Mucosa of descending colon (tissue), 3 donors: ENCODE data around the gene GRK5. TPM values are rescaled to one million over a fixed set of nuclear protein-coding genes. Genes with fewer than 3 reads are reported as not detected.
"Not testable (repeated sequence)": the region's sequence is repeated elsewhere in the genome, so short reads cannot be mapped to it uniquely, and the experiment has no call there.

ENCODE experiments used
- ATAC-seq: fragments of 200-7000 bp; cut with Tn5 transposase; one replicate; pipeline ENCODE4 v1.9.1; 2020; ENCODE audit warnings: mild to moderate bottlenecking, moderate library complexity
- DNase-seq, 3 donors: peaks; one replicate each; pipeline ENCODE4 v3.0.0-alpha.2; 2020
- H3K36me3 ChIP-seq: fragments of 200-600 bp; one replicate; pipeline ENCODE4 v1.8.0; 2021; ENCODE audit warnings: low read depth, mild to moderate bottlenecking
- H3K4me1 ChIP-seq: fragments of 200-600 bp; one replicate; pipeline ENCODE4 v1.8.0; 2021; ENCODE audit warnings: low read depth, mild to moderate bottlenecking
- H3K4me3 ChIP-seq: fragments of 200-600 bp; one replicate; pipeline ENCODE4 v1.8.0; 2021; ENCODE audit warnings: mild to moderate bottlenecking
- H3K9me3 ChIP-seq: fragments of 200-600 bp; one replicate; pipeline ENCODE4 v1.8.0; 2021; ENCODE audit warnings: mild to moderate bottlenecking
- CTCF ChIP-seq: fragments of 200-600 bp; IDR thresholded peaks from one replicate; pipeline ENCODE4 v1.8.0; 2022; ENCODE audit warnings: antibody characterized with exemption, mild to moderate bottlenecking
- intact Hi-C, 2 donors: fragments of 100-400 bp; cut with DNase I in 1 of 2; cut with micrococcal nuclease in 1 of 2; formaldehyde crosslinking; loops; one replicate each; pipeline versions ENCODE4 v1.11.0 to v1.11.1; 2022; cut with DNase I, micrococcal nuclease
- total RNA-seq, 3 donors: library from RNA; stranded (reverse); fragmentation: NEBNext Ultra II Directional in 2 of 3; extraction: Animal tissue kit (Norgen Biotek cat#: 25700) in 2 of 3; gene quantifications; one replicate each; pipeline versions ENCODE4 v1.2.1 to v1.2.4, GENCODE V29; 2021 to 2023
- donor health status: DM: no; HTN: no; CAD: no; lungs with moderate emphysema.
- donor health status: DM: no; HTN: no; CAD: no.
- donor health status: DM: no; HTN: yes; CAD: no.

The GRK5 gene
- total RNA-seq, 3 donors from 2014 or later: 6.6 to 27.1 (median 8.3) TPM

- DNase-seq: peak in 1 of 3 donors; percentile 50
- no peaks in the 10 kb centered on the region for H3K36me3 ChIP-seq
- intact Hi-C loops: no loop called here
- H3K4me3 ChIP-seq: peak overlapping the region; percentile 75
- no peak for TF ChIP-seq CTCF
- ATAC-seq: peak; percentile 33
- H3K9me3 ChIP-seq: no peaks in the 10 kb centered on the region
- peaks cover 7% of the 10 kb centered on the region for H3K4me1 ChIP-seq
Measured at GRCh38 chr10:119177708-119178371, 29.5 kb upstream of the GRK5 start.

- TF ChIP-seq CTCF: peak; percentile 22
- peak; percentile 100 for ATAC-seq
Measured at GRCh38 chr10:119178372-119179119, 28.8 kb upstream of the GRK5 start, which contains the start of gene PRDX3. TSS of gene PRDX3 (minus strand) at chr10:119178812. CDS start at chr10:119178790, 22 bp downstream.

GRCh38 chr10:119180850-119181400 is 26.4 kb upstream of the GRK5 start:
- H3K9me3 ChIP-seq, DNase-seq, H3K4me1 ChIP-seq, H3K36me3 ChIP-seq, H3K4me3 ChIP-seq, ATAC-seq, intact Hi-C loops: not testable (repeated sequence)

More at GRCh38 chr10:119178372-119179119, 28.8 kb upstream of the GRK5 start, which contains the start of gene PRDX3:
- H3K4me1 ChIP-seq: peaks cover 7% of the 10 kb centered on the region
- H3K9me3 ChIP-seq: no peaks in the 10 kb centered on the region
- peak within 1 kb of the TSS; percentile 75 for H3K4me3 ChIP-seq
- DNase-seq: peak; percentile 95
- no peaks in the 10 kb centered on the region for H3K36me3 ChIP-seq
- intact Hi-C loops: no loop called here

- DNase-seq (no peak), ATAC-seq (no peak)
- Histone ChIP-seq H3K4me1 (no peaks in the 10 kb centered on the region), H3K36me3 (no peaks in the 10 kb centered on the region), H3K4me3 (no peak overlapping the region), H3K9me3 (no peaks in the 10 kb centered on the region)
- intact Hi-C loops: no loop called here
- TF ChIP-seq CTCF: no peak
Measured at GRCh38 chr10:119183664-119184412, 23.5 kb upstream of the GRK5 start.

- H3K4me1 ChIP-seq: no peaks in the 10 kb centered on the region
- H3K4me3 ChIP-seq: no peak overlapping the region
- intact Hi-C loops: no loop called here
- TF ChIP-seq CTCF: no peak
- no peak for DNase-seq
- ATAC-seq: no peak
- no peaks in the 10 kb centered on the region for H3K9me3 ChIP-seq
- no peaks in the 10 kb centered on the region for H3K36me3 ChIP-seq
Measured at GRCh38 chr10:119189811-119190282, 17.5 kb upstream of the GRK5 start.
